Heart left ventricle (tissue), 13 donors: ENCODE results near the gene FAM227A.

Experiments used
- POLR2A ChIP-seq, 2 donors: fragments of 450-650 bp; IDR thresholded peaks; one replicate each; pipeline ENCODE4 v1.6.1; 2017; ENCODE audit warnings: antibody characterized with exemption in 2 of 2, mild to moderate bottlenecking in 2 of 2, moderate library complexity in 2 of 2
- TF ChIP-seq, protein P1 (sequence below), 12 donors: fragments of 200-600 bp; sonication (generic) in 4 of 12; IDR thresholded peaks; one replicate each; pipeline versions ENCODE4 v1.5.0 to v1.8.0; 2018 to 2022; ENCODE audit warnings: antibody characterized with exemption in 12 of 12, mild to moderate bottlenecking in 5 of 12
- donor health status: ischemic (EF 13 %, LVEDD 7.1; RV severe dilation, severe dysfunction).
- donor health status: DM: no; HTN: yes; CAD: no.
- donor health status: DM: no; HTN: no; CAD: no.
- donor health status: ischemic (EF 25% LVEDD 6.9; RV normal size, moderate dysfunction).
- donor health status: ischemic (EF 25% LVEDD 5.7; RV mildly dilated, moderate dysfunction).
- donor health status: ischemic (EF 35%, LVEDD 5.7; RV mildly dilated, moderate dysfunction).
- donor health status: nonischemic (EF 11% LVEDD 7.7; RV severe dilation, severe dysfunction).
- donor health status: DM: yes; HTN: yes; CAD: no.
- donor health status: PGD.
- donor health status: ischemic (EF 29% LVEDD 5.4; RV normal size, mild dysfunction).
- donor health status: nonischemic (EF 23%, LVEDD 6.1; RV moderate dilation, normal function).

DNA sequence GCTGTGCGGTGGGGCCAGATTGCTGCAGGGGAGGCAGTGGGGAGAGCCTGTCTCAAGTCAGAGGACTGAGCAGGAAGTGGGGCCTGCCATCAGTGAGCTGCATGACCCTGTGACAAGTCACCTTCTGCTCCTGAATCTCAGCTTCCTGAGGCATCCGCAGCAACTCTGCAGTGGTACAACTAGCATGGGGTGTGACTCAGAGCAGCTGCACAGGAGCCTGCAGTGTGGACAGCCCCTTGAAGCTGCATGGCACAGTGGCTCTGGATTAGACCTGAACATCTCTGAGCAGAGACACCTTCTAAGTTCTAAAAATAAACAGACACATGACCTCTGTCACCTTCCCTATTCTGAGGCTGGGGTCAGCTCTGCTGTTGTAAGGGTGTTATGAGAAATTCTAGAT lies 18.0 kb downstream of the FAM227A start:
- TF ChIP-seq, protein P1, sequence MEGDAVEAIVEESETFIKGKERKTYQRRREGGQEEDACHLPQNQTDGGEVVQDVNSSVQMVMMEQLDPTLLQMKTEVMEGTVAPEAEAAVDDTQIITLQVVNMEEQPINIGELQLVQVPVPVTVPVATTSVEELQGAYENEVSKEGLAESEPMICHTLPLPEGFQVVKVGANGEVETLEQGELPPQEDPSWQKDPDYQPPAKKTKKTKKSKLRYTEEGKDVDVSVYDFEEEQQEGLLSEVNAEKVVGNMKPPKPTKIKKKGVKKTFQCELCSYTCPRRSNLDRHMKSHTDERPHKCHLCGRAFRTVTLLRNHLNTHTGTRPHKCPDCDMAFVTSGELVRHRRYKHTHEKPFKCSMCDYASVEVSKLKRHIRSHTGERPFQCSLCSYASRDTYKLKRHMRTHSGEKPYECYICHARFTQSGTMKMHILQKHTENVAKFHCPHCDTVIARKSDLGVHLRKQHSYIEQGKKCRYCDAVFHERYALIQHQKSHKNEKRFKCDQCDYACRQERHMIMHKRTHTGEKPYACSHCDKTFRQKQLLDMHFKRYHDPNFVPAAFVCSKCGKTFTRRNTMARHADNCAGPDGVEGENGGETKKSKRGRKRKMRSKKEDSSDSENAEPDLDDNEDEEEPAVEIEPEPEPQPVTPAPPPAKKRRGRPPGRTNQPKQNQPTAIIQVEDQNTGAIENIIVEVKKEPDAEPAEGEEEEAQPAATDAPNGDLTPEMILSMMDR (IDR thresholded peaks at IDR 0.05) = no peak
- TF ChIP-seq POLR2A (IDR thresholded peaks at IDR 0.05) = no peak
